Neural progenitor cell (in vitro differentiated cells): Measurements from ENCODE around the gene ADCY5. TPM values are rescaled to one million over a fixed set of nuclear protein-coding genes. Genes with fewer than 3 reads are reported as not detected.

Source experiments
- DNase-seq: peaks from one replicate; pipeline ENCODE4 v3.0.0-alpha.2; 2016; ENCODE audit warnings: low spot score
- H2AFZ ChIP-seq: fragments of 200-600 bp; sonication (generic); replicated peaks from 2 replicates; pipeline ENCODE4 v1.6.1; 2016; ENCODE audit warnings: antibody characterized with exemption
- H3F3A ChIP-seq: fragments of 200-600 bp; sonication (generic); 2 replicates; pipeline ENCODE4 v1.6.1; 2016; ENCODE audit warnings: antibody characterized with exemption, low read depth
- H3K27ac ChIP-seq: fragments of 200-600 bp; sonication (generic); 2 replicates; pipeline ENCODE4 v1.5.1; 2016; ENCODE audit warnings: mild to moderate bottlenecking
- H3K27me3 ChIP-seq: fragments of 200-600 bp; sonication (generic); 2 replicates; pipeline ENCODE4 v1.6.1; 2016; ENCODE audit warnings: mild to moderate bottlenecking, moderate library complexity
- H3K36me3 ChIP-seq: fragments of 200-600 bp; sonication (generic); 2 replicates; pipeline ENCODE4 v1.5.1; 2016
- H3K4me1 ChIP-seq: fragments of 200-600 bp; sonication (generic); 2 replicates; pipeline ENCODE4 v1.6.1; 2016; ENCODE audit warnings: mixed run types
- H3K4me2 ChIP-seq: fragments of 200-600 bp; sonication (generic); 2 replicates; pipeline ENCODE4 v1.6.1; 2016
- H3K4me3 ChIP-seq: fragments of 200-600 bp; sonication (generic); 2 replicates; pipeline ENCODE4 v1.5.1; 2016
- H3K79me2 ChIP-seq: fragments of 200-600 bp; sonication (generic); 2 replicates; pipeline ENCODE4 v1.6.1; 2016; ENCODE audit warnings: low read depth
- H3K9ac ChIP-seq: fragments of 200-600 bp; sonication (generic); 2 replicates; pipeline ENCODE4 v1.6.1; 2016
- H3K9me3 ChIP-seq: fragments of 200-600 bp; sonication (generic); 2 replicates; pipeline ENCODE4 v1.5.1; 2016; ENCODE audit warnings: low read depth
- H4K20me1 ChIP-seq: fragments of 200-600 bp; sonication (generic); 2 replicates; pipeline ENCODE4 v1.6.1; 2016; ENCODE audit warnings: low read depth
- H3K27ac Mint-ChIP-seq: 3 replicates; pipeline ENCODE4 v1.8.0; 2021; ENCODE audit warnings: mixed read lengths
- H3K27me3 Mint-ChIP-seq: 2 replicates; pipeline ENCODE4 v1.8.0; 2022; ENCODE audit warnings: low read depth, mild to moderate bottlenecking, inconsistent platforms, moderate library complexity, mixed read lengths; ENCODE audit not compliant: insufficient read depth
- H3K36me3 Mint-ChIP-seq: 3 replicates; pipeline ENCODE4 v1.8.0; 2021; ENCODE audit warnings: mixed read lengths
- H3K4me1 Mint-ChIP-seq: 3 replicates; pipeline ENCODE4 v1.8.0; 2021; ENCODE audit warnings: mixed read lengths
- H3K4me3 Mint-ChIP-seq: 3 replicates; pipeline ENCODE4 v1.8.0; 2021; ENCODE audit warnings: mild to moderate bottlenecking, moderate library complexity, mixed read lengths
- H3K9me3 Mint-ChIP-seq: 3 replicates; pipeline ENCODE4 v1.8.0; 2020; ENCODE audit warnings: mixed read lengths
- CTCF ChIP-seq: fragments of 200-600 bp; sonication (generic); IDR thresholded peaks from 2 replicates; pipeline ENCODE4 v1.5.1; 2017; ENCODE audit warnings: antibody characterized with exemption, mild to moderate bottlenecking
- EZH2 ChIP-seq: fragments of 200-600 bp; sonication (generic); IDR thresholded peaks from 2 replicates; pipeline ENCODE4 v1.6.1; 2017; ENCODE audit warnings: antibody characterized with exemption, mild to moderate bottlenecking, moderate library complexity
- EZH2phosphoT487 ChIP-seq: fragments of 200-600 bp; sonication (generic); IDR thresholded peaks from 2 replicates; pipeline ENCODE4 v1.6.1; 2017; ENCODE audit warnings: antibody characterized with exemption
- total RNA-seq: library from RNA; depleted of rRNA; stranded (reverse); fragments of >200 nt; gene quantifications from 2 replicates; pipeline ENCODE4 v1.2.3, GENCODE V29; 2015; ENCODE audit warnings: low replicate concordance

Gene ADCY5
- total RNA-seq, 1 donor from 2014 or later: 1.6 TPM

GRCh38 chr3:123296836-123297626 lies 151.9 kb downstream of the ADCY5 start:
- Histone ChIP-seq H4K20me1 (no peaks in the 10 kb centered on the region), H3K27ac (no peak overlapping the region), H3F3A (no peaks in the 10 kb centered on the region), H3K79me2 (no peaks in the 10 kb centered on the region), H3K36me3 (no peaks in the 10 kb centered on the region), H3K27me3 (no peaks in the 10 kb centered on the region), H3K4me3 (no peak overlapping the region), H3K4me1 (no peaks in the 10 kb centered on the region), H3K9ac (no peak overlapping the region), H2AFZ (no peak overlapping the region), H3K4me2 (no peak overlapping the region), H3K9me3 (no peaks in the 10 kb centered on the region)
- Mint-ChIP-seq H3K36me3 (no peaks in the 10 kb centered on the region), H3K9me3 (no peaks in the 10 kb centered on the region), H3K27ac (no peak overlapping the region), H3K4me1 (no peaks in the 10 kb centered on the region), H3K27me3 (peaks cover 11% of the 10 kb centered on the region), H3K4me3 (no peak overlapping the region)
- TF ChIP-seq EZH2: no peak
- TF ChIP-seq CTCF: no peak
- no peak for TF ChIP-seq EZH2phosphoT487
- DNase-seq: no peak

- no peaks in the 10 kb centered on the region for H3K79me2 ChIP-seq
- H2AFZ ChIP-seq: no peak overlapping the region
- H3K27ac ChIP-seq: no peak overlapping the region
- no peaks in the 10 kb centered on the region for H3F3A ChIP-seq
- Mint-ChIP-seq H3K9me3 (no peaks in the 10 kb centered on the region), H3K27ac (no peak overlapping the region), H3K36me3 (no peaks in the 10 kb centered on the region), H3K4me1 (no peaks in the 10 kb centered on the region), H3K27me3 (peaks cover 16% of the 10 kb centered on the region), H3K4me3 (no peak overlapping the region)
- no peaks in the 10 kb centered on the region for H3K4me1 ChIP-seq
- H4K20me1 ChIP-seq: no peaks in the 10 kb centered on the region
- no peak for TF ChIP-seq EZH2phosphoT487
- TF ChIP-seq EZH2: no peak
- no peak for TF ChIP-seq CTCF
- no peaks in the 10 kb centered on the region for H3K9me3 ChIP-seq
- H3K9ac ChIP-seq: no peak overlapping the region
- no peaks in the 10 kb centered on the region for H3K27me3 ChIP-seq
- H3K4me2 ChIP-seq: no peak overlapping the region
- H3K36me3 ChIP-seq: no peaks in the 10 kb centered on the region
- H3K4me3 ChIP-seq: no peak overlapping the region
- DNase-seq: no peak
Observed at GRCh38 chr3:123296261-123296660, 152.6 kb downstream of the ADCY5 start.

GRCh38 chr3:123295901-123296250 lies 153.0 kb downstream of the ADCY5 start:
- Histone ChIP-seq H3K27me3 (no peaks in the 10 kb centered on the region), H4K20me1 (no peaks in the 10 kb centered on the region), H2AFZ (no peak overlapping the region), H3F3A (no peaks in the 10 kb centered on the region), H3K4me2 (no peak overlapping the region), H3K4me1 (no peaks in the 10 kb centered on the region), H3K36me3 (no peaks in the 10 kb centered on the region), H3K79me2 (no peaks in the 10 kb centered on the region), H3K27ac (no peak overlapping the region), H3K9me3 (no peaks in the 10 kb centered on the region), H3K4me3 (no peak overlapping the region), H3K9ac (no peak overlapping the region)
- no peak overlapping the region for H3K27ac Mint-ChIP-seq
- H3K27me3 Mint-ChIP-seq: peaks cover 16% of the 10 kb centered on the region
- no peak for DNase-seq
- TF ChIP-seq CTCF (no peak), EZH2phosphoT487 (no peak), EZH2 (no peak)
- H3K4me3 Mint-ChIP-seq: no peak overlapping the region
- H3K4me1 Mint-ChIP-seq: no peaks in the 10 kb centered on the region
- H3K9me3 Mint-ChIP-seq: no peaks in the 10 kb centered on the region
- no peaks in the 10 kb centered on the region for H3K36me3 Mint-ChIP-seq
